CD14-positive monocyte (primary cell): ENCODE results near the gene CTCF. TPM values are rescaled to one million over a fixed set of nuclear protein-coding genes. Genes with fewer than 3 reads are reported as not detected.
A peak's percentile ranks its signal among the peaks of the same experiment; 100 is the strongest.

Source experiments
- DNase-seq, 3 donors: peaks; one replicate each; pipeline ENCODE4 v3.0.0-alpha.2; 2011 to 2022
- H2AFZ ChIP-seq: 2 replicates; pipeline ENCODE4 v1.6.0; 2012; ENCODE audit warnings: mild to moderate bottlenecking, low read depth, low read length, inconsistent platforms; ENCODE audit not compliant: insufficient read depth, poor library complexity, severe bottlenecking
- H3K27ac ChIP-seq, 2 donors: 1 replicate in 1 of 2; 2 replicates in 1 of 2; pipeline ENCODE4 v1.5.1; 2012 to 2013; ENCODE audit warnings: low read length in 2 of 2, control low read depth in 1 of 2, inconsistent platforms in 1 of 2, low read depth in 1 of 2, mild to moderate bottlenecking in 1 of 2
- H3K27me3 ChIP-seq, 2 donors: one replicate each; pipeline versions ENCODE4 v1.6.0 to v1.6.1; 2011 to 2013; ENCODE audit warnings: low read length in 2 of 2; ENCODE audit not compliant: control insufficient read depth in 2 of 2, insufficient read depth in 2 of 2
- H3K36me3 ChIP-seq, 2 donors: replicated peaks in 1 of 2; 1 replicate in 1 of 2; 2 replicates in 1 of 2; pipeline versions ENCODE4 v1.5.1 to v1.6.1; 2012 to 2013; ENCODE audit warnings: low read length in 2 of 2, control low read depth in 1 of 2, inconsistent platforms in 1 of 2, mild to moderate bottlenecking in 1 of 2; ENCODE audit not compliant: insufficient read depth in 2 of 2, control insufficient read depth in 1 of 2
- H3K4me1 ChIP-seq, 2 donors: 1 replicate in 1 of 2; 2 replicates in 1 of 2; pipeline versions ENCODE4 v1.5.1 to v1.6.1; 2012 to 2013; ENCODE audit warnings: low read length in 2 of 2, control low read depth in 1 of 2, inconsistent platforms in 1 of 2, mild to moderate bottlenecking in 1 of 2, moderate library complexity in 1 of 2; ENCODE audit not compliant: insufficient read depth in 2 of 2, control insufficient read depth in 1 of 2
- H3K4me2 ChIP-seq: replicated peaks from 2 replicates; pipeline ENCODE3; 2012; ENCODE audit warnings: low read length, moderate library complexity, mild to moderate bottlenecking; ENCODE audit not compliant: poor library complexity, severe bottlenecking; ENCODE audit errors: extremely low read depth
- H3K4me3 ChIP-seq, 3 experiments: fragments of 200-600 bp in 1 of 3; sonication (generic) in 1 of 3; replicated peaks in 1 of 3; 1 replicate in 2 of 3; 2 replicates in 1 of 3; pipeline ENCODE4 v1.5.1; 2011 to 2013; ENCODE audit warnings: low read length in 3 of 3, mild to moderate bottlenecking in 3 of 3, control low read depth in 2 of 3, low read depth in 2 of 3, inconsistent platforms in 1 of 3, moderate library complexity in 1 of 3
- H3K79me2 ChIP-seq: 2 replicates; pipeline ENCODE4 v1.6.0; 2012; ENCODE audit warnings: mild to moderate bottlenecking, control low read depth, inconsistent platforms, low read length, moderate library complexity; ENCODE audit not compliant: insufficient read depth
- H3K9ac ChIP-seq: 2 replicates; pipeline ENCODE4 v1.6.0; 2017; ENCODE audit warnings: low read length, mild to moderate bottlenecking; ENCODE audit not compliant: insufficient read depth, poor library complexity, severe bottlenecking
- H3K9me3 ChIP-seq, 2 donors: replicated peaks in 1 of 2; 1 replicate in 1 of 2; 2 replicates in 1 of 2; pipeline versions ENCODE4 v1.5.1 to v1.6.1; 2012 to 2013; ENCODE audit warnings: low read length in 2 of 2, control low read depth in 1 of 2; ENCODE audit not compliant: control insufficient read depth in 1 of 2, insufficient read depth in 1 of 2
- H4K20me1 ChIP-seq: 2 replicates; pipeline ENCODE4 v1.6.0; 2012; ENCODE audit warnings: mild to moderate bottlenecking, low read length, control low read depth, moderate library complexity; ENCODE audit not compliant: insufficient read depth
- H3K27ac Mint-ChIP-seq, 7 donors: one replicate each; pipeline ENCODE4 v1.8.0; 2020; ENCODE audit warnings: mild to moderate bottlenecking in 7 of 7, mixed read lengths in 7 of 7, moderate library complexity in 6 of 7, inconsistent platforms in 2 of 7
- H3K27me3 Mint-ChIP-seq, 3 donors: one replicate each; pipeline ENCODE4 v1.8.0; 2021 to 2022; ENCODE audit warnings: low read depth in 3 of 3, mild to moderate bottlenecking in 3 of 3, mixed read lengths in 3 of 3, moderate library complexity in 3 of 3, inconsistent platforms in 1 of 3
- H3K36me3 Mint-ChIP-seq, 2 donors: one replicate each; pipeline ENCODE4 v1.8.0; 2020; ENCODE audit warnings: mixed read lengths in 2 of 2, inconsistent platforms in 1 of 2, mild to moderate bottlenecking in 1 of 2
- H3K4me1 Mint-ChIP-seq: one replicate; pipeline ENCODE4 v1.8.0; 2020; ENCODE audit warnings: mild to moderate bottlenecking, mixed read lengths
- H3K4me3 Mint-ChIP-seq, 2 donors: one replicate each; pipeline ENCODE4 v1.8.0; 2020; ENCODE audit warnings: mild to moderate bottlenecking in 2 of 2, mixed read lengths in 2 of 2, moderate library complexity in 1 of 2
- H3K9me3 Mint-ChIP-seq, 7 donors: one replicate each; pipeline ENCODE4 v1.8.0; 2020 to 2022; ENCODE audit warnings: mixed read lengths in 7 of 7, mild to moderate bottlenecking in 6 of 7, moderate library complexity in 6 of 7, inconsistent platforms in 2 of 7
- CTCF ChIP-seq: fragments of 200-600 bp; IDR thresholded peaks from one replicate; pipeline ENCODE4 v1.8.0; 2022; ENCODE audit warnings: antibody characterized with exemption, mild to moderate bottlenecking
- WGBS: methylation state at CpG from one replicate; pipeline ENCODE4 v1.1.5; 2013; ENCODE audit warnings: missing lambda C conversion rate; ENCODE audit not compliant: insufficient coverage; 5-methylcytosine and 5-hydroxymethylcytosine counted together
- intact Hi-C, 2 donors: fragments of 100-400 bp; cut with micrococcal nuclease; formaldehyde crosslinking; loops; one replicate each; pipeline versions ENCODE4 v1.15.0 to v1.15.1; 2023
- polyA plus RNA-seq, 3 donors: library from polyadenylated mRNA; depleted of rRNA in 1 of 3; unstranded in 2 of 3; stranded (reverse) in 1 of 3; fragments of 300-500 nt in 2 of 3; fragments of >200 nt in 1 of 3; fragmentation: Illumina TruSeq in 2 of 3; gene quantifications; 1 replicate in 2 of 3; 2 replicates in 1 of 3; pipeline ENCODE4 v1.2.3, GENCODE V29; 2012 to 2021

The CTCF gene
- polyA plus RNA-seq, 3 donors: 8.4 to 29.9 (median 17.7) TPM

GRCh38 chr16:67632415-67633172, 70.3 kb downstream of the CTCF start:
- DNase-seq: no peak
- H2AFZ ChIP-seq: no peak overlapping the region
- H3K4me1 Mint-ChIP-seq: no peaks in the 10 kb centered on the region
- H3K36me3 Mint-ChIP-seq: peaks cover 67 to 99% of the 10 kb centered on the region in 2 donors
- H3K27me3 Mint-ChIP-seq: peaks cover 0 to 2% (median 2%) of the 10 kb centered on the region in 3 donors
- no peak overlapping the region for H3K27ac ChIP-seq
- no peaks in the 10 kb centered on the region for H3K4me1 ChIP-seq
- H3K4me2 ChIP-seq: no peak overlapping the region
- H3K9me3 ChIP-seq: no peaks in the 10 kb centered on the region
- no peaks in the 10 kb centered on the region for H3K27me3 ChIP-seq
- no peak overlapping the region for H3K4me3 ChIP-seq
- intact Hi-C loops: no loop called here
- H4K20me1 ChIP-seq: peaks cover 7% of the 10 kb centered on the region
- H3K27ac Mint-ChIP-seq: peak overlapping the region in 1 of 7 donors; percentile 24
- H3K79me2 ChIP-seq: no peaks in the 10 kb centered on the region
- no peak for TF ChIP-seq CTCF
- no peaks in the 10 kb centered on the region for H3K9me3 Mint-ChIP-seq
- no peak overlapping the region for H3K4me3 Mint-ChIP-seq
- H3K9ac ChIP-seq: no peak overlapping the region
- peaks cover 80 to 97% of the 10 kb centered on the region in 2 donors for H3K36me3 ChIP-seq
- WGBS: 98% methylated on average over 2 of the region's 7 CpGs

- peaks cover 0 to 2% (median 0%) of the 10 kb centered on the region in 3 donors for H3K27me3 Mint-ChIP-seq
- Histone ChIP-seq H3K27me3 (no peaks in the 10 kb centered on the region), H3K36me3 (peaks cover 65 to 84% of the 10 kb centered on the region in 2 donors), H3K27ac (no peak overlapping the region), H3K9ac (no peak overlapping the region), H3K9me3 (no peaks in the 10 kb centered on the region), H3K79me2 (no peaks in the 10 kb centered on the region), H4K20me1 (peaks cover 4% of the 10 kb centered on the region), H3K4me1 (no peaks in the 10 kb centered on the region), H3K4me2 (no peak overlapping the region), H2AFZ (no peak overlapping the region), H3K4me3 (no peak overlapping the region)
- 97% methylated on average over 8 of the region's 8 CpGs for WGBS
- no peaks in the 10 kb centered on the region for H3K9me3 Mint-ChIP-seq
- TF ChIP-seq CTCF: no peak
- H3K4me3 Mint-ChIP-seq: no peak overlapping the region
- peak overlapping the region in 2 of 7 donors; percentile 15 to 27 for H3K27ac Mint-ChIP-seq
- H3K4me1 Mint-ChIP-seq: no peaks in the 10 kb centered on the region
- no peak for DNase-seq
- H3K36me3 Mint-ChIP-seq: peaks cover 65 to 87% of the 10 kb centered on the region in 2 donors
- intact Hi-C loops: no loop called here
These were observed 74.4 kb downstream of the CTCF start for GRCh38 chr16:67636713-67637112.
